GM10248 (cell line): Measurements from ENCODE around the gene CECR2.

Experiments used
- CTCF ChIA-PET: fragments of 300-600 bp; sonication (Branson Sonifier 250); formaldehyde crosslinking; extraction: SDS; loops from one replicate; lab custom pipeline; 2021; ENCODE audit warnings: antibody characterized with exemption; lab: Yijun Ruan, JAX
- POLR2A ChIA-PET: fragments of 350-650 bp; sonication (Branson Sonifier 250); formaldehyde crosslinking; extraction: SDS; loops from one replicate; lab custom pipeline; 2020; ENCODE audit warnings: antibody characterized with exemption; lab: Yijun Ruan, JAX
- DNase-seq: peaks from one replicate; pipeline ENCODE4 v3.0.0; 2012; ENCODE audit errors: extremely low spot score
- CTCF ChIP-seq: IDR thresholded peaks from 2 replicates; pipeline ENCODE4 v1.5.1; 2012; ENCODE audit warnings: mild to moderate bottlenecking, low read depth; ENCODE audit errors: extremely low read depth, missing control alignments, control extremely low read depth

Gene CECR2

DNA sequence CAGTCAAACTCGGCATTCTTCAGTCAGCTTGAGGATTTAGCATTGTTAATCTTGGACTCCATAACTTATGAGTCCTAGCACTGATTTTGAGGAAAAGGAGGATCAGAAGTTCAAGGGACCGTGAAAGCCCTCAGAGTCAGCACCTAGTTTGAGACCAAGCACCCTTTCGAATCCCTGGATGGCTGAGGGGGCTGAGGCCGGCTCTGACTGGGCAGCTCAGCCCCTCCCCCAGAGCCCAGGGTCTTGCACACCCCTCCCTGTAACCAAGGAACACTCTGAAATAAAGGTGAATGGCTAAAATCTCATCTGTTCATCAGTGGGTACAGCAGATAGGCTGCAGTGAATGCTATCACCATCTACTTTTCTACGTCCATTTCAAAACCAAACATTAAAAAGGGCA, 221.3 kb downstream of the CECR2 start:
- TF ChIP-seq CTCF, result no peak
- POLR2A ChIA-PET, result no interaction called here
- CTCF ChIA-PET, result no interaction called here
- no peak for DNase-seq

- ChIA-PET POLR2A (interaction anchor here (0.7 kb wide), 1 partner anchor 14 kb away, joined by 4 read pairs; no protein-coding TSS in a partner anchor), CTCF (no interaction called here)
- no peak for TF ChIP-seq CTCF
- no peak for DNase-seq
Measured at GRCh38 chr22:17592201-17592600, 222.9 kb downstream of the CECR2 start.

DNA sequence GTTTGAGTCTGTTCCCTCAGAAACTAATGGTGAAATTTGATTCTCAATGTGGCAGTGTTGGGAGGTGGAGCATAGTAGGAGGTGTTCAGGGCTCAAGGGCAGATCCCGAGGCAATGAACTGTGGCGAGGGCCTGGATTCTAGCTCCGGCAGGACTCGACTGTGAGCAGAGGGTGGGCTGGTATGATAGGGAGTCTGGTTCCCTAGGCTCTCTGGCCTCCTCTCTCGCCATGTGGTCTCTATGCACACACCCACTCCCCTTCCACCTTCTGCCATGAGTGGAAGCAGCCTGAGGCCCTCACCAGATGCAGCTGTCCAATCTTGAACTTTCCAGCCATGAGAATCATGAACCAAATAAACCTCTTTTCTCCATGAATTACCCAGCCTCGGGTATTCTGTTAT, 227.0 kb downstream of the CECR2 start:
- CTCF ChIA-PET, result no interaction called here
- POLR2A ChIA-PET, result no interaction called here
- DNase-seq, result no peak
- no peak for TF ChIP-seq CTCF

DNA sequence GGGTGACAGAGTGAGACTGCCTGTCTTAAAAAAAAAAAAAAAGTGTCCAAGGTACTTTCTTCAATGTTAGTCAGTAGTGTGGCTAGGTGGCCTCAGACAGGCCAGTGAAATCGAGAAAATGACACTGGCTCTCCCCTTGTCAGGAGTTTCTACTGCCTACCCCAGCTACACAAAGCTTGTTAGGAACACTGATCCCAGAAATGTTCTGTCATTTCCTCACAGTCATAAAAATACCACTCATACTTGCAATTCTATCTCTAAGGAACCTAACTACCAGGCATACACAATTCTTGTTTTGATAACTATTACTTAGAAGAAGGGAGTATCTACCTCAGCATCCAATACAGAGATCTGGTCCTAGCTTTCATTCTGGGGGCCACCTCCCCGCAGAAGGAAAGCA, 228.0 kb downstream of the CECR2 start:
- ChIA-PET POLR2A (no interaction called here), CTCF (interaction anchor here (0.8 to 1.0 kb wide), 2 partner anchors 16 to 39 kb away, joined by 3 read pairs; no protein-coding TSS in a partner anchor)
- no peak for DNase-seq
- no peak for TF ChIP-seq CTCF

- no peak for TF ChIP-seq CTCF
- no peak for DNase-seq
- CTCF ChIA-PET, result interaction anchor here (0.7 to 1.0 kb wide), 3 partner anchors 11 to 40 kb away, joined by 3 read pairs; no protein-coding TSS in a partner anchor
- POLR2A ChIA-PET, result no interaction called here
Measured at GRCh38 chr22:17598318-17598717, 229.1 kb downstream of the CECR2 start.

- DNase-seq, result no peak
- CTCF ChIA-PET, result interaction anchor here (0.8 to 1.2 kb wide), 2 partner anchors 20 to 42 kb away, joined by 3 read pairs; no protein-coding TSS in a partner anchor
- TF ChIP-seq CTCF, result no peak
- POLR2A ChIA-PET, result no interaction called here
Measured at GRCh38 chr22:17601031-17601430, 231.8 kb downstream of the CECR2 start.
